Stomach (tissue), 4 donors: ENCODE measurements around the gene FAM72B.
"Not testable (repeated sequence)": the region's sequence is repeated elsewhere in the genome, so short reads cannot be mapped to it uniquely, and the experiment has no call there.

Source experiments
- CTCF ChIP-seq, 7 experiments: fragments of 450-650 bp in 4 of 7; fragments of 200-600 bp in 3 of 7; sonication (generic) in 3 of 7; IDR thresholded peaks; one replicate each; pipeline ENCODE4 v1.5.1; 2016 to 2019; ENCODE audit warnings: antibody characterized with exemption in 7 of 7, control low read depth in 2 of 7, mild to moderate bottlenecking in 1 of 7
- POLR2A ChIP-seq, 4 donors: fragments of 450-650 bp; IDR thresholded peaks; one replicate each; pipeline ENCODE4 v1.6.1; 2016; ENCODE audit warnings: antibody characterized with exemption in 4 of 4, control low read depth in 2 of 4, mild to moderate bottlenecking in 1 of 4, moderate library complexity in 1 of 4

GRCh38 chr1:121226925-121227324 lies 42.8 kb upstream of the FAM72B start:
- TF ChIP-seq CTCF, POLR2A (IDR thresholded peaks at IDR 0.05): not testable (repeated sequence)
